B cell (primary cell): Measurements from ENCODE around the gene HERPUD1. TPM values are rescaled to one million over a fixed set of nuclear protein-coding genes. Genes with fewer than 3 reads are reported as not detected.
A peak's percentile ranks its signal among the peaks of the same experiment; 100 is the strongest.

Experiments used
- ATAC-seq: fragments of 200-7000 bp; cut with Tn5 transposase; one replicate; pipeline ENCODE4 v1.10.0; 2021; ENCODE audit warnings: low read depth, mild to moderate bottlenecking, moderate number of reproducible peaks, moderate library complexity
- CTCF ChIA-PET: fragments of 350-600 bp; sonication (Branson Sonifier 250); formaldehyde crosslinking; loops from one replicate; lab custom pipeline; 2021; ENCODE audit warnings: antibody characterized with exemption, inconsistent platforms; lab: Charles Lee
- POLR2A ChIA-PET: fragments of 350-600 bp; sonication (Branson Sonifier 250); formaldehyde crosslinking; loops from one replicate; lab custom pipeline; 2021; ENCODE audit warnings: antibody characterized with exemption; lab: Charles Lee
- DNase-seq: peaks from one replicate; pipeline ENCODE4 v3.0.0; 2013
- H2AFZ ChIP-seq: 2 replicates; pipeline ENCODE4 v1.6.1; 2012; ENCODE audit warnings: mild to moderate bottlenecking, low read depth, low read length; ENCODE audit not compliant: insufficient read depth, poor library complexity, severe bottlenecking
- H3K27ac ChIP-seq, 2 donors: 1 replicate in 1 of 2; 2 replicates in 1 of 2; pipeline ENCODE4 v1.5.1; 2012 to 2013; ENCODE audit warnings: low read length in 2 of 2, mild to moderate bottlenecking in 2 of 2, moderate library complexity in 1 of 2
- H3K27me3 ChIP-seq, 4 experiments: fragments of 200-600 bp in 1 of 4; sonication (generic) in 1 of 4; replicated peaks in 1 of 4; 1 replicate in 2 of 4; 2 replicates in 2 of 4; pipeline versions ENCODE4 v1.6.1 to v1.7.0; 2013 to 2016; ENCODE audit warnings: low read length in 3 of 4, mild to moderate bottlenecking in 2 of 4, mixed read lengths in 1 of 4, moderate library complexity in 1 of 4; ENCODE audit not compliant: insufficient read depth in 4 of 4, control insufficient read depth in 3 of 4; ENCODE audit errors: control extremely low read depth in 1 of 4
- H3K36me3 ChIP-seq, 2 experiments: replicated peaks in 1 of 2; 1 replicate in 1 of 2; 2 replicates in 1 of 2; pipeline versions ENCODE4 v1.6.1 to v1.7.1; 2013; ENCODE audit warnings: low read length in 1 of 2; ENCODE audit not compliant: insufficient read depth in 2 of 2, control insufficient read depth in 1 of 2; ENCODE audit errors: control extremely low read depth in 1 of 2, extremely low read depth in 1 of 2
- H3K4me1 ChIP-seq, 2 donors: fragments of 200-600 bp in 1 of 2; sonication (generic) in 1 of 2; 1 replicate in 1 of 2; 2 replicates in 1 of 2; pipeline versions ENCODE4 v1.5.1 to v1.6.1; 2013 to 2017; ENCODE audit warnings: low read length in 2 of 2; ENCODE audit not compliant: control insufficient read depth in 2 of 2, insufficient read depth in 2 of 2
- H3K4me2 ChIP-seq: replicated peaks from 2 replicates; pipeline ENCODE3; 2012; ENCODE audit warnings: mild to moderate bottlenecking, low read depth, low read length; ENCODE audit not compliant: poor library complexity, severe bottlenecking
- H3K4me3 ChIP-seq, 5 experiments: fragments of 200-600 bp in 1 of 5; sonication (generic) in 1 of 5; 1 replicate in 3 of 5; 2 replicates in 2 of 5; pipeline versions ENCODE4 v1.5.1 to v1.7.0; 2011 to 2016; ENCODE audit warnings: low read length in 4 of 5, mild to moderate bottlenecking in 4 of 5, low read depth in 2 of 5, control low read depth in 1 of 5, moderate library complexity in 1 of 5; ENCODE audit not compliant: insufficient read depth in 1 of 5; ENCODE audit errors: control extremely low read depth in 1 of 5, extremely low read depth in 1 of 5
- H3K79me2 ChIP-seq: fragments of 200-600 bp; sonication (generic); one replicate; pipeline ENCODE4 v1.6.0; 2016; ENCODE audit warnings: low read length; ENCODE audit not compliant: control insufficient read depth, insufficient read depth
- H3K9ac ChIP-seq: fragments of 200-600 bp; sonication (generic); 2 replicates; pipeline ENCODE4 v1.6.1; 2017; ENCODE audit warnings: mild to moderate bottlenecking, low read length, moderate library complexity
- H3K9me3 ChIP-seq, 3 donors: one replicate each; pipeline versions ENCODE4 v1.6.1 to v1.7.1; 2013; ENCODE audit warnings: low read length in 2 of 3; ENCODE audit not compliant: control insufficient read depth in 2 of 3, insufficient read depth in 1 of 3; ENCODE audit errors: control extremely low read depth in 1 of 3
- H4K20me1 ChIP-seq: 2 replicates; pipeline ENCODE4 v1.6.0; 2012; ENCODE audit warnings: mild to moderate bottlenecking, low read length; ENCODE audit not compliant: insufficient read depth, control insufficient read depth, poor library complexity, severe bottlenecking
- H3K27ac Mint-ChIP-seq: one replicate; pipeline ENCODE4 v1.8.0; 2021; ENCODE audit warnings: mixed read lengths
- H3K27me3 Mint-ChIP-seq: one replicate; pipeline ENCODE4 v1.8.0; 2021; ENCODE audit warnings: mixed read lengths
- H3K4me1 Mint-ChIP-seq: one replicate; pipeline ENCODE4 v1.8.0; 2021; ENCODE audit warnings: mixed read lengths
- H3K4me3 Mint-ChIP-seq: one replicate; pipeline ENCODE4 v1.8.0; 2021; ENCODE audit warnings: mixed read lengths
- H3K9me3 Mint-ChIP-seq: one replicate; pipeline ENCODE4 v1.8.0; 2022; ENCODE audit warnings: mixed read lengths; ENCODE audit not compliant: insufficient read depth
- EZH2 ChIP-seq: IDR thresholded peaks from 2 replicates; pipeline ENCODE4 v1.6.1; 2012; ENCODE audit warnings: borderline replicate concordance, low read depth, mild to moderate bottlenecking, moderate library complexity, low read length; ENCODE audit not compliant: insufficient read depth, poor library complexity, severe bottlenecking
- WGBS: methylation state at CpG from one replicate; pipeline ENCODE4 v1.1.5; 2013; ENCODE audit warnings: missing lambda C conversion rate; ENCODE audit not compliant: insufficient coverage; 5-methylcytosine and 5-hydroxymethylcytosine counted together
- intact Hi-C: fragments of 100-400 bp; cut with micrococcal nuclease; formaldehyde crosslinking; loops from one replicate; pipeline ENCODE4 v1.10.0; 2022
- polyA plus RNA-seq: library from polyadenylated mRNA; depleted of rRNA; stranded (reverse); fragments of >200 nt; gene quantifications from 2 replicates; pipeline ENCODE4 v1.2.3, GENCODE V29; 2012
- total RNA-seq, 2 donors: library from RNA; stranded (reverse); fragments of 120-200 nt in 1 of 2; gene quantifications; 1 replicate in 1 of 2; 2 replicates in 1 of 2; pipeline versions ENCODE4 v1.2.3 to v1.2.4, GENCODE V29; 2013 to 2022
- TF ChIP-seq, protein P1 (sequence below): fragments of 200-600 bp; IDR thresholded peaks from one replicate; pipeline ENCODE4 v1.8.0; 2022; ENCODE audit warnings: antibody characterized with exemption, mild to moderate bottlenecking

HERPUD1 gene
- total and polyA plus RNA-seq, 2 donors (not counting 1 experiment from before 2014, with no cell fraction given) = 273 to 1,041 TPM

DNA sequence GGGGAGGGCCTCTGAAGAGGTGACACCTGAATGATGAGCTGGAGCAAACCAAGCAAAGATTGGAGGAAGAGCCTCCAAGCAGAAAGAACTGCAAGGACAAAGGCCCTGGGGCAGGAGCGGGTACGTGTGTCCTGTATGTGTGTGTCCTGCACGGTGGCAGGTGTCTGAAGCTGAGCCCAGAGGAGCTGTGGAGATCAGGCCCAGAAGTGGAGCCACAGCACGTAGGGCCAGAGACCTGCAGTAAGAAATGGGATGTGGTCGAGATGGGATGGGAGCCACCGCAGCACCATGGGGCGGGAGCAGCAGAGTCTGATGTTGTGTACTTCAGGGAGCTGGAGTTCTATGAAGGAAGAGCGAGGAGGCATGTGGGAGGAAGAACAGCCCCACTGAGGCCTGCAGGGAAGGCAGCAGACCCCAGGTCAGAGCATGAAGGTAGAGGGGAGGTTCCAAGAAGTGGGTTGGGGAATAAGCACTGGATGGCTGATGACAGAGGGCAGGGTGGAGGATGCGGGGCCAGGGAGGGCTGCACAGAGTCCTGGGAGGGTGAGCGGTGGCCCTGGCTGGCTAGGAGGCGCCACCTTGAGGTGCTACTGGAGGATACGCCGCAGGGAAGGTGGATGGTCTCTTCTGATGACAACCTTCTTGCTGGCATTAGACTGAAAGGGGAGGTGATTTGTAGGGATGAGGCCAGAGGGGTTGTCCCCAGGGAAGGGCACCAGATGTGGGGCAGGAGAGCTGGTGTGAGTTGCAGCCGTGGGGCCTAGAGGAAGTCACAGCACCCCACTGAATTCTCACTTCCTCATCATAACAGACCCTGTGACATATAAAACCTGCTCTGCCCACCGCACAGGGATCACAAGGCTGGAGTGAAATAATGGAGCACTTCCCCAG is 19.2 kb downstream of the HERPUD1 start:
- H3K4me2 ChIP-seq = peak overlapping the region; percentile 68
- POLR2A ChIA-PET = interaction anchor here (0.5 to 3.1 kb wide), 16 partner anchors 10 to 95 kb away, joined by 3 to 22 read pairs (median 5); partner anchors contain the start of genes HERPUD1 and NLRC5
- peaks cover 0 to 14% of the 10 kb centered on the region in 2 experiments for H3K36me3 ChIP-seq
- Mint-ChIP-seq H3K9me3 (no peaks in the 10 kb centered on the region), H3K27ac (peak overlapping the region; percentile 83), H3K27me3 (no peaks in the 10 kb centered on the region), H3K4me3 (peak overlapping the region; percentile 68), H3K4me1 (peaks cover 41% of the 10 kb centered on the region)
- CTCF ChIA-PET = interaction anchor here (0.6 to 11.7 kb wide), 21 partner anchors 10 to 215 kb away, joined by 3 to 118 read pairs (median 4); partner anchors contain the start of genes CETP and SLC12A3
- H3K4me3 ChIP-seq = peak overlapping the region in 1 of 5 experiments; percentile 1
- H3K27me3 ChIP-seq = no peaks in the 10 kb centered on the region
- no peaks in the 10 kb centered on the region for H4K20me1 ChIP-seq
- peaks cover 24 to 26% of the 10 kb centered on the region in 2 donors for H3K4me1 ChIP-seq
- intact Hi-C loops = loop anchor here (1.0 to 5.0 kb wide), 5 partner anchors 13 to 94 kb away; no protein-coding TSS in a partner anchor
- DNase-seq (peak; percentile 92), ATAC-seq (peak; percentile 84)
- TF ChIP-seq, protein P1, sequence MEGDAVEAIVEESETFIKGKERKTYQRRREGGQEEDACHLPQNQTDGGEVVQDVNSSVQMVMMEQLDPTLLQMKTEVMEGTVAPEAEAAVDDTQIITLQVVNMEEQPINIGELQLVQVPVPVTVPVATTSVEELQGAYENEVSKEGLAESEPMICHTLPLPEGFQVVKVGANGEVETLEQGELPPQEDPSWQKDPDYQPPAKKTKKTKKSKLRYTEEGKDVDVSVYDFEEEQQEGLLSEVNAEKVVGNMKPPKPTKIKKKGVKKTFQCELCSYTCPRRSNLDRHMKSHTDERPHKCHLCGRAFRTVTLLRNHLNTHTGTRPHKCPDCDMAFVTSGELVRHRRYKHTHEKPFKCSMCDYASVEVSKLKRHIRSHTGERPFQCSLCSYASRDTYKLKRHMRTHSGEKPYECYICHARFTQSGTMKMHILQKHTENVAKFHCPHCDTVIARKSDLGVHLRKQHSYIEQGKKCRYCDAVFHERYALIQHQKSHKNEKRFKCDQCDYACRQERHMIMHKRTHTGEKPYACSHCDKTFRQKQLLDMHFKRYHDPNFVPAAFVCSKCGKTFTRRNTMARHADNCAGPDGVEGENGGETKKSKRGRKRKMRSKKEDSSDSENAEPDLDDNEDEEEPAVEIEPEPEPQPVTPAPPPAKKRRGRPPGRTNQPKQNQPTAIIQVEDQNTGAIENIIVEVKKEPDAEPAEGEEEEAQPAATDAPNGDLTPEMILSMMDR = peak; percentile 49
- no peak for TF ChIP-seq EZH2
- 55% methylated on average over 15 of the region's 15 CpGs for WGBS
- H3K79me2 ChIP-seq = no peaks in the 10 kb centered on the region
- H2AFZ ChIP-seq = no peak overlapping the region
- peak overlapping the region; percentile 42 to 58 for H3K27ac ChIP-seq
- H3K9ac ChIP-seq = peak overlapping the region; percentile 1
- H3K9me3 ChIP-seq = no peaks in the 10 kb centered on the region
